ENCODE data around the gene OBSCN. TPM values are rescaled to one million over a fixed set of nuclear protein-coding genes. Genes with fewer than 3 reads are reported as not detected.

OBSCN gene
- total RNA-seq, 1 donor from 2014 or later, result 15.2 TPM

DNA sequence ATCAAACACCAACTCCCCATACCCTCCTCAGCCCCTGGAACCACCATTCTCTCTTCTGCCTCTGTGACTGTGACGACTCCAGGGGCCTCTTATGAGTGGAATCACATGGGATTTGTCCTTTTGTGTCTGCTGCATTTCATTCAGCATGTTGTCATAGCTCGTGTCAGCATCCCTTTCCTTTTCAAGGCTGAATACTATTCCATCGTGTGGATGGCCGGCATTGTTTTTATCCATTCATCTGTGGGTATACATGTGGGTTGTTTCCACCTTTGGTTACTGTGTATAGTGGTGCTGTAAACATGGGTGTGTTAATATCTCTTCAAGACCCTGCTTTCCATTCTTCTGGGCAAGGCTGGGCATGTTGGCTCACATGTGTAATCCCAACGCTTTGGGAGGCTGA, 17.1 kb upstream of the OBSCN start:
- H3K4me3 Mint-ChIP-seq (ENCODE audit: unreplicated experiment), result no peak overlapping the region
- no peaks in the 10 kb centered on the region for H3K27me3 Mint-ChIP-seq (ENCODE audit: unreplicated experiment)

DNA sequence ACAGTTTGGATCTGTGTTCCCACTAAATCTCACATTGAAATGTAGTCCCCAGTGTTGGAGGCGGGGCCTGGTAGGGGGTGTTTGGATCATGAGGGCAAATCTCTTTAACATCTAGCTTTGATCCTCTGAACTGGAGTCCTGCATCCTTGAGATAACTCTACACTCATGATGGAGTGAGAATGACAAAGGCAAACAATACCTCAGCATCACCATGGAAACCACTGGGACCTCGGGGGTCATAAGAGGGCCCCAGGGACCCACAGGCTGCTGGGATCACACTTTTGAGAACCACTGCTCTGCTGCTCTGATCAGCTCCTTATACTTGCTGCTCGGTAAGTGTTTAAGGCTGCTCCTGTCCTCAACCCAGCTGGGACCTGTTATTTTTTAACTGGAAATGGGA, 13.4 kb upstream of the OBSCN start:
- Mint-ChIP-seq H3K27me3 (ENCODE audit: unreplicated experiment) (no peaks in the 10 kb centered on the region), H3K4me1 (ENCODE audit: unreplicated experiment) (no peaks in the 10 kb centered on the region), H3K27ac (ENCODE audit: unreplicated experiment) (no peak overlapping the region), H3K9me3 (ENCODE audit: unreplicated experiment) (peaks cover 10% of the 10 kb centered on the region), H3K36me3 (ENCODE audit: unreplicated experiment) (peaks cover 14% of the 10 kb centered on the region), H3K4me3 (ENCODE audit: unreplicated experiment) (no peak overlapping the region)
- no peak for DNase-seq (ENCODE audit: extremely low spot score, unreplicated experiment)
- TF ChIP-seq, protein P1, sequence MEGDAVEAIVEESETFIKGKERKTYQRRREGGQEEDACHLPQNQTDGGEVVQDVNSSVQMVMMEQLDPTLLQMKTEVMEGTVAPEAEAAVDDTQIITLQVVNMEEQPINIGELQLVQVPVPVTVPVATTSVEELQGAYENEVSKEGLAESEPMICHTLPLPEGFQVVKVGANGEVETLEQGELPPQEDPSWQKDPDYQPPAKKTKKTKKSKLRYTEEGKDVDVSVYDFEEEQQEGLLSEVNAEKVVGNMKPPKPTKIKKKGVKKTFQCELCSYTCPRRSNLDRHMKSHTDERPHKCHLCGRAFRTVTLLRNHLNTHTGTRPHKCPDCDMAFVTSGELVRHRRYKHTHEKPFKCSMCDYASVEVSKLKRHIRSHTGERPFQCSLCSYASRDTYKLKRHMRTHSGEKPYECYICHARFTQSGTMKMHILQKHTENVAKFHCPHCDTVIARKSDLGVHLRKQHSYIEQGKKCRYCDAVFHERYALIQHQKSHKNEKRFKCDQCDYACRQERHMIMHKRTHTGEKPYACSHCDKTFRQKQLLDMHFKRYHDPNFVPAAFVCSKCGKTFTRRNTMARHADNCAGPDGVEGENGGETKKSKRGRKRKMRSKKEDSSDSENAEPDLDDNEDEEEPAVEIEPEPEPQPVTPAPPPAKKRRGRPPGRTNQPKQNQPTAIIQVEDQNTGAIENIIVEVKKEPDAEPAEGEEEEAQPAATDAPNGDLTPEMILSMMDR (IDR thresholded peaks at IDR 0.05), result no peak

More for the DNA sequence above, 17.1 kb upstream of the OBSCN start:
- TF ChIP-seq, protein P1 (IDR thresholded peaks at IDR 0.05), result no peak
- no peaks in the 10 kb centered on the region for H3K4me1 Mint-ChIP-seq (ENCODE audit: unreplicated experiment)
- peaks cover 4% of the 10 kb centered on the region for H3K9me3 Mint-ChIP-seq (ENCODE audit: unreplicated experiment)
- DNase-seq (ENCODE audit: extremely low spot score, unreplicated experiment), result no peak
- peaks cover 8% of the 10 kb centered on the region for H3K36me3 Mint-ChIP-seq (ENCODE audit: unreplicated experiment)
- no peak overlapping the region for H3K27ac Mint-ChIP-seq (ENCODE audit: unreplicated experiment)

DNA sequence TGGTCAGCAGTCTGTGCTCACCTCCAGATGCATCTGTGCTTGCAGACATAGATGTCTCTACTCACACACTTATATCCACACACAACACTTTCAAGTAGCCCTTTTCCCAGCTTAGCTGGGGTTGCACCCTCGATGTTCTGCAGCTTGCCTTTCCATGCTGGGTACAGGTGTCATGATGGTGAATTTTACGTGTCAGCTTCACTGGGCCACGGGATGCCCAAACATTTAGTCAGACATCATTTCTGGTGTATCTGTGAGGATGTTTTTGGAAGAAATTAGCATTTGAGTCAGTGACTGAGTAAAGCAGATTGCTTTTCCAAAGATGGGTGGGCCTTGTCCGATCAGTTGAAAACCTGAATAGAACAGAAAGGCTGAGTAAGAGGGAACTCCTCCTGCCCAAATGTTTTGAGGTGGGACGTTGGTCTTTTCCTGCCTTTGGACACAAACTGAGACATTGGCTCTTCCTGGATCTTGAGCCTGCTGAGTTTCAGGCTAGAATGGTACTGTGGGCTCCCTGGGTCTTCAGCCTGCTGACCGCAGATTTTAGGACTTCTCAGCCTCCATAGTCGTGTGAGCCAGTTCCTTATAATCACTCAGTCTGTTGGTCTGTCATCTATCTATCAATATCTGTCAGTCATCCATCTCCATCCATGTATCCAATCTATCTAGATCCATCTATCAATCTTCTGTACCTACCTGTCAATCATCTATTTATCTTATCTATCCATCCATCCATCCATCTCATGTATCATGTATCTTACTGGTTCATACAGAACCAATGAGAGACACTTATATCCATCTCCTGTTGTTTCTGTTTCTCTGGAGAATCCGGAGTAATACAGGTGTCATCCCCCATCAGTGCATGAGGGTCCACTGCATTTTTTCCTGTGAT, 12.7 kb upstream of the OBSCN start:
- H3K36me3 Mint-ChIP-seq (ENCODE audit: unreplicated experiment), result peaks cover 18% of the 10 kb centered on the region
- no peaks in the 10 kb centered on the region for H3K27me3 Mint-ChIP-seq (ENCODE audit: unreplicated experiment)
- H3K9me3 Mint-ChIP-seq (ENCODE audit: unreplicated experiment), result peaks cover 14% of the 10 kb centered on the region
- TF ChIP-seq, protein P1 (IDR thresholded peaks at IDR 0.05), result no peak
- no peaks in the 10 kb centered on the region for H3K4me1 Mint-ChIP-seq (ENCODE audit: unreplicated experiment)
- no peak for DNase-seq (ENCODE audit: extremely low spot score, unreplicated experiment)
- H3K27ac Mint-ChIP-seq (ENCODE audit: unreplicated experiment), result no peak overlapping the region
- H3K4me3 Mint-ChIP-seq (ENCODE audit: unreplicated experiment), result no peak overlapping the region

DNA sequence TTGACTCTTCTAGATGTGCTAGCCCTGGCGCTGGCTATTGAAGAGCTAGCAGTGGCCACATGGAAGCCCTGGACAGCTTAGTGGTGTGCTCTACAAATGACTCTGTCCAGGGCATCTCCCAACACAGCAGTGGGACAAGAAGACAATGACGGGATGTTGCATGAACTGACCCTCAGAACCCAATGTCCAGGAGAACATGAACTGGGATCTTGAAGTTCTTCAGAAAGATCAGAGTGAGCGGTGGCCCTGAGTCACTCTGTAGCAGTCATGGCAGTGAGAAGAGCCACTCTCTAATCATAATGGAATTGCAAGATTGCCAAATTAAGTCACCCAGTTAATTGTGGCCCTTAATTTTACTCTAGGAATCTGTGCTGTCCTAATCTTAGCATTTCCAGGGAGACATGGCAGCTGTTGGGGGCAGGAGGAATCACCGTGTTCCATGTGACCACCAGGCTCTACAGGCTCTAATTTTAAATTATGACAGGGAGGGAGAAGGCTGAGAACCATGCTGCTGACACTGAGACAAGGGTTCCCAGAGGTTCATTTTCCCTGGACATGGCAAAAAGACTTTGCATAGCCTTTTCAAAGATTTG, 10.2 kb upstream of the OBSCN start:
- Mint-ChIP-seq H3K4me1 (ENCODE audit: unreplicated experiment) (no peaks in the 10 kb centered on the region), H3K9me3 (ENCODE audit: unreplicated experiment) (peaks cover 14% of the 10 kb centered on the region), H3K36me3 (ENCODE audit: unreplicated experiment) (peaks cover 22% of the 10 kb centered on the region), H3K4me3 (ENCODE audit: unreplicated experiment) (no peak overlapping the region), H3K27me3 (ENCODE audit: unreplicated experiment) (no peaks in the 10 kb centered on the region), H3K27ac (ENCODE audit: unreplicated experiment) (no peak overlapping the region)
- TF ChIP-seq, protein P1 (IDR thresholded peaks at IDR 0.05), result no peak
- no peak for DNase-seq (ENCODE audit: extremely low spot score, unreplicated experiment)

DNA sequence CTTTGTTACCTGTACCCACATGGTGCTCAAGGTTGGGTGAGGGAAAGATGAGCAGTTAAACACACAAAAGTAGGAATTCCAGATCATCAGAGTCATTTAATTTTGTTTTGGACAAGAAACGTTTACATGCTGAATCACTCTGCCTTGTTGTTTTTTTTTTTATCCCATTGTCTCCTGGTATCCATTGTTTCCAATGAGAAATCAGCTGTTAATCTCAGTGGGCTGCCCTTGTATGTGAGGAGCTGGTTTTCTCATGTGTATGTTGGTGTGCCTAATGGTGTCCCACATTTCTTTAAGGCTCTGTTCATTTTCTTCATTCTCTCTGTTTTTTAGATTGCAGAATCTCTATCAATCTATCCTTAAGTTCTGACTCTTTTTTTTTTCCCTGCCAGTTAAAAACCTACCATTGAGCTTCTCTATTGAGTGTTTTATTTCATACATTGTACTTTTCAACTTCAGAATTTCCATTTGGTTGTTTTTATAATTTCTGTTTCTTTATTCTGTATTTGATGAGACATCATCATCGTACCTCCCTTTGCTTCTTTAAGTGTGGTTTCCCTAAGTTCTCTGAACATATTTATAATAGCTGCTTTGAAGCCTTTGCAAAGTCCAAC, 8.8 kb upstream of the OBSCN start:
- TF ChIP-seq, protein P1 (IDR thresholded peaks at IDR 0.05), result no peak
- DNase-seq (ENCODE audit: extremely low spot score, unreplicated experiment), result no peak
- no peak overlapping the region for H3K4me3 Mint-ChIP-seq (ENCODE audit: unreplicated experiment)

More for the DNA sequence above, 8.8 kb upstream of the OBSCN start:
- Mint-ChIP-seq H3K4me1 (ENCODE audit: unreplicated experiment) (no peaks in the 10 kb centered on the region), H3K9me3 (ENCODE audit: unreplicated experiment) (peaks cover 14% of the 10 kb centered on the region), H3K27me3 (ENCODE audit: unreplicated experiment) (no peaks in the 10 kb centered on the region), H3K27ac (ENCODE audit: unreplicated experiment) (no peak overlapping the region), H3K36me3 (ENCODE audit: unreplicated experiment) (peaks cover 22% of the 10 kb centered on the region)
